Activated T-cell treated with anti-CD3 and anti-CD28 coated beads, Interleukin-2, amount 50 U/mL, for 4 hours (primary cell): Measurements from ENCODE around the gene CLHC1. TPM values are rescaled to one million over a fixed set of nuclear protein-coding genes. Genes with fewer than 3 reads are reported as not detected.
"Not testable (repeated sequence)": the region's sequence is repeated elsewhere in the genome, so short reads cannot be mapped to it uniquely, and the experiment has no call there.

ENCODE experiments used
- ATAC-seq, 2 donors: fragments of 200-7000 bp; cut with Tn5 transposase; one replicate each; pipeline ENCODE4 v1.10.0; 2021
- DNase-seq: peaks from one replicate; pipeline ENCODE4 v3.0.0-alpha.2; 2020
- H3K27me3 Mint-ChIP-seq: one replicate; pipeline ENCODE4 v1.8.0; 2021; ENCODE audit warnings: low read depth, mixed read lengths
- H3K36me3 Mint-ChIP-seq: one replicate; pipeline ENCODE4 v1.8.0; 2022; ENCODE audit warnings: mixed read lengths; ENCODE audit not compliant: insufficient read depth
- H3K4me1 Mint-ChIP-seq: one replicate; pipeline ENCODE4 v1.8.0; 2021; ENCODE audit warnings: low read depth, mixed read lengths
- H3K4me3 Mint-ChIP-seq: one replicate; pipeline ENCODE4 v1.8.0; 2021; ENCODE audit warnings: mild to moderate bottlenecking, moderate library complexity, mixed read lengths
- H3K9me3 Mint-ChIP-seq: one replicate; pipeline ENCODE4 v1.8.0; 2021; ENCODE audit warnings: mixed read lengths
- total RNA-seq, 3 donors: library from RNA; stranded (reverse); gene quantifications; one replicate each; pipeline ENCODE4 v1.2.1, GENCODE V29; 2021

CLHC1 gene
- total RNA-seq, 3 donors from 2014 or later, result 2.8 to 4.3 (median 3.6) TPM

GRCh38 chr2:55224761-55225261, 7.3 kb downstream of the CLHC1 start:
- Mint-ChIP-seq H3K36me3 (peaks cover 6% of the 10 kb centered on the region), H3K27me3 (no peaks in the 10 kb centered on the region), H3K4me3 (no peak overlapping the region), H3K4me1 (peaks cover 47% of the 10 kb centered on the region), H3K9me3 (no peaks in the 10 kb centered on the region)
- DNase-seq (no peak), ATAC-seq (no peak)

GRCh38 chr2:55223958-55224760, 7.9 kb downstream of the CLHC1 start:
- no peak for ATAC-seq
- H3K36me3 Mint-ChIP-seq, result peaks cover 4% of the 10 kb centered on the region
- no peaks in the 10 kb centered on the region for H3K27me3 Mint-ChIP-seq
- DNase-seq, result no peak
- H3K4me1 Mint-ChIP-seq, result peaks cover 43% of the 10 kb centered on the region
- H3K4me3 Mint-ChIP-seq, result peak overlapping the region; percentile 76
- H3K9me3 Mint-ChIP-seq, result no peaks in the 10 kb centered on the region

GRCh38 chr2:55213822-55214221, 18.3 kb downstream of the CLHC1 start:
- H3K9me3 Mint-ChIP-seq, result no peaks in the 10 kb centered on the region
- no peak overlapping the region for H3K4me3 Mint-ChIP-seq
- DNase-seq (no peak), ATAC-seq (no peak)
- no peaks in the 10 kb centered on the region for H3K27me3 Mint-ChIP-seq
- H3K36me3 Mint-ChIP-seq, result no peaks in the 10 kb centered on the region
- no peaks in the 10 kb centered on the region for H3K4me1 Mint-ChIP-seq

- ATAC-seq, result no peak
- Mint-ChIP-seq H3K4me1 (no peaks in the 10 kb centered on the region), H3K36me3 (peaks cover 23% of the 10 kb centered on the region), H3K9me3 (peaks cover 24% of the 10 kb centered on the region), H3K4me3 (no peak overlapping the region), H3K27me3 (no peaks in the 10 kb centered on the region)
- no peak for DNase-seq
Observed at GRCh38 chr2:55204950-55205349, 27.1 kb downstream of the CLHC1 start.

GRCh38 chr2:55204536-55204935, 27.6 kb downstream of the CLHC1 start:
- ATAC-seq, result no peak
- Mint-ChIP-seq H3K4me3 (no peak overlapping the region), H3K9me3 (peaks cover 27% of the 10 kb centered on the region), H3K4me1 (no peaks in the 10 kb centered on the region), H3K27me3 (no peaks in the 10 kb centered on the region), H3K36me3 (peaks cover 25% of the 10 kb centered on the region)
- no peak for DNase-seq

- H3K36me3 Mint-ChIP-seq, result peaks cover 38% of the 10 kb centered on the region
- no peak for DNase-seq
- peaks cover 29% of the 10 kb centered on the region for H3K9me3 Mint-ChIP-seq
- H3K4me3 Mint-ChIP-seq, result no peak overlapping the region
- no peak for ATAC-seq
- no peaks in the 10 kb centered on the region for H3K4me1 Mint-ChIP-seq
- no peaks in the 10 kb centered on the region for H3K27me3 Mint-ChIP-seq
Observed at GRCh38 chr2:55200416-55200815, 31.7 kb downstream of the CLHC1 start.

- no peak for ATAC-seq
- H3K9me3 Mint-ChIP-seq, result peaks cover 22% of the 10 kb centered on the region
- no peaks in the 10 kb centered on the region for H3K27me3 Mint-ChIP-seq
- peaks cover 33% of the 10 kb centered on the region for H3K36me3 Mint-ChIP-seq
- DNase-seq, result no peak
- H3K4me3 Mint-ChIP-seq, result no peak overlapping the region
- H3K4me1 Mint-ChIP-seq, result no peaks in the 10 kb centered on the region
Observed at GRCh38 chr2:55196526-55196925, 35.6 kb downstream of the CLHC1 start.

- not testable (repeated sequence) for ATAC-seq, DNase-seq, H3K27me3 Mint-ChIP-seq, H3K4me1 Mint-ChIP-seq, H3K4me3 Mint-ChIP-seq
- peaks cover 17% of the 10 kb centered on the region for H3K36me3 Mint-ChIP-seq
- H3K9me3 Mint-ChIP-seq, result peaks cover 11% of the 10 kb centered on the region
Observed at GRCh38 chr2:55191888-55192287, 40.2 kb downstream of the CLHC1 start.

GRCh38 chr2:55186837-55187236, 45.3 kb downstream of the CLHC1 start:
- not testable (repeated sequence) for H3K27me3 Mint-ChIP-seq

GRCh38 chr2:55180374-55180773, 51.7 kb downstream of the CLHC1 start:
- no peaks in the 10 kb centered on the region for H3K27me3 Mint-ChIP-seq
- peaks cover 5% of the 10 kb centered on the region for H3K4me1 Mint-ChIP-seq
- H3K36me3 Mint-ChIP-seq, result no peaks in the 10 kb centered on the region
- H3K9me3 Mint-ChIP-seq, result no peaks in the 10 kb centered on the region
- ATAC-seq, result no peak
- DNase-seq, result no peak
- no peak overlapping the region for H3K4me3 Mint-ChIP-seq

More at GRCh38 chr2:55186837-55187236, 45.3 kb downstream of the CLHC1 start:
- H3K9me3 Mint-ChIP-seq, result peaks cover 11% of the 10 kb centered on the region
- not testable (repeated sequence) for H3K4me3 Mint-ChIP-seq, H3K4me1 Mint-ChIP-seq, H3K36me3 Mint-ChIP-seq, DNase-seq, ATAC-seq

- H3K27me3 Mint-ChIP-seq, result no peaks in the 10 kb centered on the region
- H3K4me3 Mint-ChIP-seq, result no peak overlapping the region
- no peaks in the 10 kb centered on the region for H3K36me3 Mint-ChIP-seq
- ATAC-seq (no peak), DNase-seq (no peak)
- H3K4me1 Mint-ChIP-seq, result peaks cover 5% of the 10 kb centered on the region
- H3K9me3 Mint-ChIP-seq, result no peaks in the 10 kb centered on the region
Observed at GRCh38 chr2:55176094-55176415, 56.0 kb downstream of the CLHC1 start.

GRCh38 chr2:55175254-55176093, 56.6 kb downstream of the CLHC1 start:
- Mint-ChIP-seq H3K36me3 (no peaks in the 10 kb centered on the region), H3K4me1 (peaks cover 5% of the 10 kb centered on the region), H3K27me3 (no peaks in the 10 kb centered on the region), H3K4me3 (no peak overlapping the region), H3K9me3 (no peaks in the 10 kb centered on the region)
- DNase-seq, result no peak
- ATAC-seq, result peak; percentile 69 to 72

GRCh38 chr2:55173438-55174054, 58.5 kb downstream of the CLHC1 start:
- no peak for ATAC-seq
- H3K27me3 Mint-ChIP-seq, result no peaks in the 10 kb centered on the region
- H3K9me3 Mint-ChIP-seq, result no peaks in the 10 kb centered on the region
- no peak for DNase-seq
- H3K4me3 Mint-ChIP-seq, result no peak overlapping the region
- peaks cover 5% of the 10 kb centered on the region for H3K4me1 Mint-ChIP-seq
- H3K36me3 Mint-ChIP-seq, result no peaks in the 10 kb centered on the region

GRCh38 chr2:55169915-55170314, 62.2 kb downstream of the CLHC1 start:
- H3K36me3 Mint-ChIP-seq, result no peaks in the 10 kb centered on the region
- no peaks in the 10 kb centered on the region for H3K9me3 Mint-ChIP-seq
- no peak for DNase-seq
- no peak overlapping the region for H3K4me3 Mint-ChIP-seq
- no peaks in the 10 kb centered on the region for H3K4me1 Mint-ChIP-seq
- no peak for ATAC-seq
- H3K27me3 Mint-ChIP-seq, result no peaks in the 10 kb centered on the region
